Mesenchymal stem cell (in vitro differentiated cells and primary cell): ENCODE data around the gene SCGB1D1.

Experiments used
- DNase-seq: peaks from one replicate; pipeline ENCODE4 v3.0.0-alpha.2; 2013
- H2AFZ ChIP-seq: one replicate; pipeline ENCODE4 v1.6.1; 2013; ENCODE audit warnings: low read depth, mild to moderate bottlenecking, control low read depth, inconsistent platforms, low read length, moderate library complexity
- H2AK5ac ChIP-seq: 2 replicates; pipeline ENCODE4 v1.6.1; 2013; ENCODE audit warnings: low read length, moderate library complexity, mild to moderate bottlenecking, inconsistent platforms; ENCODE audit not compliant: severe bottlenecking
- H2BK120ac ChIP-seq: one replicate; pipeline ENCODE4 v1.6.1; 2013; ENCODE audit warnings: low read depth, mild to moderate bottlenecking, inconsistent platforms, low read length, moderate library complexity
- H2BK12ac ChIP-seq, 2 experiments: one replicate each; pipeline ENCODE4 v1.6.1; 2013; ENCODE audit warnings: inconsistent platforms in 2 of 2, low read length in 2 of 2, mild to moderate bottlenecking in 2 of 2, moderate library complexity in 2 of 2, control low read depth in 1 of 2
- H2BK15ac ChIP-seq: one replicate; pipeline ENCODE4 v1.6.1; 2013; ENCODE audit warnings: mild to moderate bottlenecking, low read depth, inconsistent platforms; ENCODE audit not compliant: poor library complexity, severe bottlenecking
- H2BK5ac ChIP-seq: 2 replicates; pipeline ENCODE4 v1.6.1; 2013; ENCODE audit warnings: low read depth, mild to moderate bottlenecking, low read length, control low read depth, inconsistent platforms; ENCODE audit not compliant: poor library complexity, severe bottlenecking
- H3K14ac ChIP-seq, 2 experiments: one replicate each; pipeline ENCODE4 v1.6.1; 2013; ENCODE audit warnings: inconsistent platforms in 2 of 2, low read length in 2 of 2, control low read depth in 1 of 2, mild to moderate bottlenecking in 1 of 2, moderate library complexity in 1 of 2
- H3K18ac ChIP-seq, 2 experiments: one replicate each; pipeline ENCODE4 v1.6.1; 2013; ENCODE audit warnings: inconsistent platforms in 2 of 2, low read length in 2 of 2, control low read depth in 1 of 2, low read depth in 1 of 2, mild to moderate bottlenecking in 1 of 2
- H3K23ac ChIP-seq, 2 experiments: one replicate each; pipeline ENCODE4 v1.6.1; 2013; ENCODE audit warnings: inconsistent platforms in 2 of 2, low read length in 2 of 2, mild to moderate bottlenecking in 2 of 2, moderate library complexity in 2 of 2, control low read depth in 1 of 2
- H3K27ac ChIP-seq: 2 replicates; pipeline ENCODE4 v1.5.1; 2013; ENCODE audit warnings: mild to moderate bottlenecking, moderate library complexity, low read length, control low read depth, inconsistent platforms; ENCODE audit not compliant: poor library complexity, severe bottlenecking
- H3K27me3 ChIP-seq, 2 experiments: 2 replicates each; pipeline versions ENCODE4 v1.6.1 to v1.7.0; 2013; ENCODE audit warnings: low read length in 2 of 2, mild to moderate bottlenecking in 2 of 2, moderate library complexity in 2 of 2, control low read depth in 1 of 2, inconsistent platforms in 1 of 2; ENCODE audit not compliant: control insufficient read depth in 1 of 2, insufficient read depth in 1 of 2
- H3K36me3 ChIP-seq, 2 experiments: 2 replicates each; pipeline versions ENCODE4 v1.6.1 to v1.7.0; 2013; ENCODE audit warnings: low read length in 2 of 2, control low read depth in 1 of 2, inconsistent platforms in 1 of 2, low read depth in 1 of 2, mild to moderate bottlenecking in 1 of 2; ENCODE audit not compliant: insufficient read depth in 2 of 2, control insufficient read depth in 1 of 2
- H3K4ac ChIP-seq, 2 experiments: one replicate each; pipeline ENCODE4 v1.6.1; 2013; ENCODE audit warnings: inconsistent platforms in 2 of 2, low read length in 2 of 2, mild to moderate bottlenecking in 2 of 2, moderate library complexity in 2 of 2, control low read depth in 1 of 2, low read depth in 1 of 2
- H3K4me1 ChIP-seq: 2 replicates; pipeline ENCODE4 v1.6.1; 2013; ENCODE audit warnings: low read depth, low read length, control low read depth; ENCODE audit not compliant: control insufficient read depth, insufficient read depth
- H3K4me2 ChIP-seq: 2 replicates; pipeline ENCODE4 v1.6.1; 2013; ENCODE audit warnings: low read length, mild to moderate bottlenecking, inconsistent platforms; ENCODE audit not compliant: poor library complexity, severe bottlenecking
- H3K4me3 ChIP-seq, 2 experiments: 2 replicates each; pipeline versions ENCODE4 v1.5.1 to v1.7.0; 2013; ENCODE audit warnings: low read length in 2 of 2, mild to moderate bottlenecking in 2 of 2, control low read depth in 1 of 2, low read depth in 1 of 2; ENCODE audit not compliant: insufficient read depth in 1 of 2
- H3K79me1 ChIP-seq: replicated peaks from 2 replicates; pipeline ENCODE4 v1.6.1; 2013; ENCODE audit warnings: mild to moderate bottlenecking, control low read depth, low read length, inconsistent platforms; ENCODE audit not compliant: poor library complexity, severe bottlenecking
- H3K9ac ChIP-seq: 2 replicates; pipeline ENCODE4 v1.7.0; 2013; ENCODE audit warnings: mild to moderate bottlenecking, low read length, moderate library complexity
- H3K9me3 ChIP-seq: 2 replicates; pipeline ENCODE4 v1.7.0; 2013; ENCODE audit warnings: mild to moderate bottlenecking, low read length; ENCODE audit not compliant: control insufficient read depth
- H4K8ac ChIP-seq: one replicate; pipeline ENCODE4 v1.6.1; 2013; ENCODE audit warnings: inconsistent platforms, mild to moderate bottlenecking, low read length, moderate library complexity
- H4K91ac ChIP-seq: one replicate; pipeline ENCODE4 v1.6.1; 2013; ENCODE audit warnings: mild to moderate bottlenecking, low read length, inconsistent platforms
- WGBS: methylation state at CpG from one replicate; pipeline ENCODE4 v1.1.7; 2013; ENCODE audit warnings: mixed read lengths; 5-methylcytosine and 5-hydroxymethylcytosine counted together

Gene SCGB1D1

DNA sequence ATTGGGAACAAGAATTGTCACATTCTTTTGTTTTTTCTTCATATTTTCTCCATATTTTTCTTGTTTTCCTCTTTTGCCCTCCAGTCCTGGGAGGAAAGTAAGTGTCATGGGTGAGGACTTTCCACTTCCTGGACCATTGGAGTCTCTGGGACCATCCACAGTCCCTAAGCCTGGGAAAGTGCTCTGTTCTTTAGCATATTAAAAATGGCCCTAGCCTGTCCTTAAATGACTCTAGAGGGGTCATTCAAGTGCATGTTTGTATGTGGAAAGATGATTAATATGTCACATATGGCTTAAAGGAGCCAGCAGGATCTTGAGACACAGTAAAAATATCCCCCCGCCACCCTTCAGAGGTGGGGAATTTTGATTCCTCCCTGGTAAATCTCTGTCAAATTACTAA lies 20.1 kb upstream of the SCGB1D1 start:
- DNase-seq, result no peak
- Histone ChIP-seq H4K91ac (no peak overlapping the region), H3K4ac (no peak overlapping the region), H3K18ac (no peak overlapping the region), H2AK5ac (no peak overlapping the region), H3K36me3 (no peaks in the 10 kb centered on the region), H3K27me3 (peaks cover 53 to 54% of the 10 kb centered on the region in 2 experiments), H2AFZ (no peak overlapping the region), H3K23ac (no peak overlapping the region), H2BK15ac (no peak overlapping the region), H3K14ac (no peak overlapping the region), H3K27ac (no peak overlapping the region), H3K4me3 (no peak overlapping the region), H4K8ac (no peak overlapping the region), H3K4me2 (no peak overlapping the region), H2BK12ac (no peak overlapping the region), H3K4me1 (no peaks in the 10 kb centered on the region), H3K9me3 (no peaks in the 10 kb centered on the region), H3K9ac (no peak overlapping the region), H3K79me1 (no peaks in the 10 kb centered on the region), H2BK120ac (no peak overlapping the region), H2BK5ac (no peak overlapping the region)
- 100% methylated on average over 1 of the region's 1 CpG for WGBS

DNA sequence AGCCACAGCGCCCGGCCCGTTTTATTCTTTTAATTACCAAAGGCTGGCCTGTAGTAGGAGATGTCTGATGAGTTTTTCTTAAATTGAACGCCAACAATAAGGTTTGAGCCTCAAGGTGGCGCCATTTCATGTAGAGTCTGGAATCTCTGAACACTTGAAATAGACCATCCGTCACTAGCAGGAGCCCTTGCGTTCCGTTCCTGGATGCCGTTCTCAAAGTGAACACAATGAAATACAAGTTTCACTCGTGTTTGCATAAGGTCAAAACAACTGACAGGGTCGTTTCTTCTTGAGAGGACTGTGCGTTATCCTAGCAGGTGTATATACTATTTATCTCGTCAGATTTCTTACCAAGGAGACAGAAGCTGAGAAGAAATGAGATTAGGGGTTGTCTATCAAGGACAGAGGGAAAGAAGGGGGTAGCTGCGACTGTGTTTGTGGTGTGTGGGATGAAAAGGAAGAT lies 18.7 kb upstream of the SCGB1D1 start:
- Histone ChIP-seq H3K36me3 (no peaks in the 10 kb centered on the region), H3K14ac (no peak overlapping the region), H4K91ac (no peak overlapping the region), H3K79me1 (no peaks in the 10 kb centered on the region), H3K4me1 (no peaks in the 10 kb centered on the region), H3K23ac (no peak overlapping the region), H2BK15ac (no peak overlapping the region), H2BK5ac (no peak overlapping the region), H3K18ac (no peak overlapping the region), H3K9ac (peak overlapping the region; percentile 62), H3K4me2 (no peak overlapping the region), H2BK120ac (no peak overlapping the region), H3K4me3 (peak overlapping the region in 1 of 2 experiments; percentile 41), H2BK12ac (no peak overlapping the region), H3K4ac (no peak overlapping the region), H2AK5ac (no peak overlapping the region), H3K27ac (no peak overlapping the region), H2AFZ (no peak overlapping the region), H3K27me3 (peaks cover 50 to 58% of the 10 kb centered on the region in 2 experiments), H4K8ac (no peak overlapping the region), H3K9me3 (no peaks in the 10 kb centered on the region)
- DNase-seq, result peak; percentile 69
- 25% methylated on average over 14 of the region's 14 CpGs for WGBS

- peaks cover 46 to 48% of the 10 kb centered on the region in 2 experiments for H3K27me3 ChIP-seq
- no peak overlapping the region for H2BK12ac ChIP-seq
- no peaks in the 10 kb centered on the region for H3K36me3 ChIP-seq
- no peak overlapping the region for H2AK5ac ChIP-seq
- H2AFZ ChIP-seq, result no peak overlapping the region
- no peak overlapping the region for H3K9ac ChIP-seq
- H2BK15ac ChIP-seq, result no peak overlapping the region
- no peak for DNase-seq
- no peak overlapping the region for H3K14ac ChIP-seq
- H3K27ac ChIP-seq, result no peak overlapping the region
- no peak overlapping the region for H3K18ac ChIP-seq
- no peak overlapping the region for H3K4me2 ChIP-seq
- WGBS, result 85% methylated on average over 7 of the region's 7 CpGs
- no peak overlapping the region for H4K91ac ChIP-seq
- no peak overlapping the region for H2BK120ac ChIP-seq
- no peak overlapping the region for H3K4me3 ChIP-seq
- H3K9me3 ChIP-seq, result no peaks in the 10 kb centered on the region
- no peak overlapping the region for H2BK5ac ChIP-seq
- H3K79me1 ChIP-seq, result no peaks in the 10 kb centered on the region
- H3K23ac ChIP-seq, result no peak overlapping the region
- no peak overlapping the region for H4K8ac ChIP-seq
- no peaks in the 10 kb centered on the region for H3K4me1 ChIP-seq
- H3K4ac ChIP-seq, result no peak overlapping the region
These were observed 17.7 kb upstream of the SCGB1D1 start for GRCh38 chr11:62172294-62172693.

- Histone ChIP-seq H3K4me3 (no peak overlapping the region), H3K79me1 (no peaks in the 10 kb centered on the region), H2BK5ac (no peak overlapping the region), H3K14ac (no peak overlapping the region), H4K91ac (no peak overlapping the region), H3K27ac (no peak overlapping the region), H3K4me1 (no peaks in the 10 kb centered on the region), H2BK120ac (no peak overlapping the region), H2BK15ac (no peak overlapping the region), H3K36me3 (no peaks in the 10 kb centered on the region), H3K9ac (no peak overlapping the region), H3K4me2 (no peak overlapping the region), H2AK5ac (no peak overlapping the region), H3K9me3 (no peaks in the 10 kb centered on the region), H3K18ac (no peak overlapping the region), H4K8ac (no peak overlapping the region), H3K4ac (no peak overlapping the region), H2BK12ac (no peak overlapping the region), H2AFZ (no peak overlapping the region), H3K23ac (no peak overlapping the region), H3K27me3 (peaks cover 25 to 80% of the 10 kb centered on the region in 2 experiments)
- DNase-seq, result no peak
- 67% methylated on average over 2 of the region's 3 CpGs for WGBS
These were observed 13.2 kb upstream of the SCGB1D1 start for GRCh38 chr11:62176766-62177165.
